MM.1S (cell line): Measurements from ENCODE around the gene GPD1L.

ENCODE experiments used
- CTCF ChIP-seq: fragments of 300-600 bp; sonication (generic); IDR thresholded peaks from 2 replicates; pipeline ENCODE4 v1.5.1; 2016; ENCODE audit warnings: antibody characterized with exemption, low read length, mixed read lengths
- EZH2 ChIP-seq: fragments of 300-600 bp; sonication (generic); optimal IDR thresholded peaks from 2 replicates; pipeline ENCODE3; 2017; ENCODE audit warnings: low read depth, mild to moderate bottlenecking, antibody characterized with exemption, low read length, mixed read lengths

DNA sequence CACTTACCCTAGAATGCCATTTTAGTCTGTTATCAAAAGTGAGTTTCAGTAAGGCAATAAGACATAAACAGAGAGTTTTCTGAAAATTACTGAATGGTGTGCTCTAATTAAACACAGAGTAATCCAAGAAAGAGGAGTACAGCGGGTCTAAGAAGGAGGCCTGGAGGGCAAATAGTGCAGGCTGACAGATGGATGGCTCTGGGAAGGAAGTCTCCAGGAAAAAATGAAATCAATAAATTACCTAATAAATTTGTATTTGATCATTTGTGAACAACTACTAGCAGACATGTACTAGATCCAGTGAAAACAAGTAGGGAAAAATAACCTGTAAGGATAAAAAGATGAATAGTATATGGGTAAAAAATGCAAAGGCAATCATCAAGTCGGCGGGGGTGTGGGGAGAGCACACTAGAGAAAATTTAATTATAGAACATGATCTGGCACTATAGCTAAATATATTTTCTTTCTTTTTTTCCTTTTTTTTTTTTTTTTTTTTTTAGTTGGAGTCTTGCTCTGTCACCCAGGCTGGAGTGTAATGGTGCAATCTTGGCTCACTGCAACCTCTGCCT is 22.6 kb upstream of the GPD1L start:
- TF ChIP-seq CTCF (no peak), EZH2 (no peak)
